HG03159 (cell line): ENCODE data around the gene NEDD9.

Experiments
- ATAC-seq: cut with Tn5 transposase; IDR thresholded peaks from one replicate; pipeline ENCODE4 v1.9.1; 2021; ENCODE audit warnings: mild to moderate bottlenecking, moderate library complexity; ENCODE audit not compliant: unreplicated experiment

The NEDD9 gene

GRCh38 chr6:11151488-11151887 is 81.0 kb downstream of the NEDD9 start:
- no peak for ATAC-seq

DNA sequence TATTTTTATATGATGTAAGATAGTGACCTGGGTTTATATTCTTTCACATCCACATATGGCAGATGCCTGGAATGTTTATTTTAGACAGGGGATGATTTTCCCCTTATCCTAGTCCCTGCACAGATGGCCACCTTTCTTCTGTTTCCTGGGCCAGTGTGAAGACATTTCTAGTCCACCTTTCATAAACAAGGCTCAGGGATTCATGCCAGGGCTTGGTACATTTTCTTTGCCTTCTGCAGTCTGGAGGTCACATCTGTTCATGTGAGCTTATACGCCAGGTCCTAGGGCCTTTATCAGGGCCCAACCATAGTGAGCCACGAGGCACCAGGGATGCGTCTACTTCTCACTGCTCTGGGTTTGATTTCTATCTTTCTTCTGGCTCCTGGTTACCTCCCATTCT is 82.9 kb downstream of the NEDD9 start:
- ATAC-seq, result no peak

GRCh38 chr6:11146117-11146826 is 86.2 kb downstream of the NEDD9 start:
- ATAC-seq, result no peak

GRCh38 chr6:11144393-11144851 is 88.0 kb downstream of the NEDD9 start:
- peak; percentile 87 for ATAC-seq

DNA sequence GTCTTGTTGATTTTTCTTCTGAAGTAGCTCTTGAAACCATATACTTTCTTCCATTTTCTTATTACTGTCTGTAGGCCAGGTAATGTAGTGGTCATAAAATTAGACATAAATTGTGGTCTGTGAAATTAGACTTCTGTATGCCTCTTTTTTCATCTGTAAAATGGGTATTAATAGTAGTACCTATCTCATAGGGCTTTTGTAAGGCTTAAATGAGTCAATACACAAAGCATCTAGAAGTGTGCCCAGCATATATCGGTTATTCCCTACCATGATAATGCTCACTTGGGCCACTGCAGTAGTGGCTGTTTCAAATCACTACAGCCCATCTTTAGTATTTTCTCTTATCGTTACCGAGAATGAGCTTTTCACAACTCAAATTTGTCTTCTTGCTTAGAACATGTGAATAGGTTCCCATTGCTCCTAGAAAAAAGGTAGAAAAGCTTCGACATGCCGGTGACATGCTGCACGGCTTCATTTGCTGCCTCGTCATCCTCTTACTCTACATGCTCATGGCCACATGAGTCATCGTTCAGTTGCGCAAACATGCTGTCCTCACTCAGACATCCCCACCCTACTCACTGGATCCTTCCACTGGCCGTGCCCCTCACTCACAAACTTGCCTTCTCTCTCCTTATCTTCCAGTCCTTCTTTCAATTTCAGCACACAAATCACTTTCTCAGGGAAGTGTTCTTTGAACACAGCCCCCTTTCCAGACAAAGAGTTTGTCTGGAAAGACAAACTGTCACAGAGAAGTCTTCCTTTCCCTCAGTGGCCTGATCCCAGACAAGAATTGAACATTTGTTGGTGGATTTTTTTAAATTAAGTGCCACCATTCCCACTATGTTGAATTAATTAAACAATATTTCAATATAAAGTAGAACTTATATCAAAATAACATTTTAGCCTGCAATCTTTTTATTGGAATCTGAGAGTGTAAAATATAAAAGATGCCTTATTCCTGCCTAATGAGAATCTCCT is 88.8 kb downstream of the NEDD9 start:
- ATAC-seq, result no peak

DNA sequence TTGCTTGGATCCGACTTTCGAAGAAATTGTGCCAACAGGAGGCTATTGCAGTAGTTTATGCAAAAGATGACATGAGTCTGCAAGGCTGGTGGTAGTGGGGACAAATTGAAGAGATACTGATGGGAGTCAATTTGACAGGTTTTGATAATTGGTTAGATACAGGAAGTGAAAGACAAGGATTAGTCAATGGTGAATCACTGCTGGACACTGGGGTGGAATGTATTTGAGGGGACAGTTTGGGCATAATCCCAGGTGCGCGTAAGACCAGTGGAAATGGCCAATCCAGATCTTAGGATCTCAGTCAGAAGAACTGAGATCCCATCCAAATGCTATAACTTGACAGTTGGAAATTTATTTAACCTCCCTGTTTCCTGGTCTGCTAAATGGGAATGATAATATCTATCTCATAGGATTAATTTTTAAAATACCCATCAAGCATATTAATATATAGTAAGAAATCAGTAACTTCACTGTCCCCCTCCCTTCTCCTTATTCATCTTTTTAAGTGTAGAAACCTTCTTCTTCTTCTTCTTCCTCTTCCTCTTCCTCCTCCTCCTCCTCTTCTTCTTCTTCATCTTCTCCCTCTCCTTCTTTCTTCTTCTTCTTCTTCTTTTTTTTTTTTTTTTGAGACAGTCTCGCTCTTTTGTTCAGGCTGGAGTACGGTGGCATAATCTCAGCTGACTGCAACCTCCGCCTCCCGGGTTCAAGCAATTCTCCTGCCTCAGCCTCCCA is 90.0 kb downstream of the NEDD9 start:
- ATAC-seq, result no peak

DNA sequence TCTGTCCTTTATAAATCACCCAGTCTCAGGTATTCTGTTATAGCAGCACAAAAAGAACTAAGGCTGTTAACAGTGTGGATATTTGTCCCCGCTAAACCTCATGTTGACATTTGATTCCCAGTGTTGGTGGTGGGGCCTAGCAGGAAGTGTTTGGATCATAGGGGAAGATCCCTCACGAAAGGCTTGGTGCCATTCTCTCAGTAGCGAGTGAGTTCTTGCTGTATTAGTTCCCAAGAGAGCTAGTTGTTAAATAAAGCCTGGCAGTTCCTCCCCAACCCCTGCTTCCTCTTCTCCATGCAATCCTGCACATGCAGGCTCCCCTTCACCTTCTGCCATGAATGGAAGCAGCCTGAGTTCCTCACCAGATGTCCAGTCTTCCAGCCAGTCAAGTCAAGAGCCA is 91.2 kb downstream of the NEDD9 start:
- no peak for ATAC-seq

DNA sequence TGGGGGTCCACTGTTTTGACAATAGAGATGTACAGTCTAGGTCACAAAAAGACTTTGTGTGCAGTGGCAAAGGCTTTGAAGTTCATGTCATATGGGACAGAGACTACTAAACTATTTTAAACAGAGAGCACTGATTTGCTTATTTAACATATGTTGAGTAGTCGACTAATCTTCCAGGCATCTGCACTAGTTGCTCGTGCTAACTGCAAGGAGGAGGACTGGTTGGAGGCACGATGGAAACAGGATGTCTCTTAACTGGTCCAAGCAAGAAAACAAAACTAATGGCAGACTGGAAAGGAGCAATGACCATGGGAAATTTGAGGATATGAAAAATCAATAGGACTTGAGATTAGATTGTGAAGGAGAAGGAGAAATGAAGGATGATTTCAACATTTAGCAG is 92.4 kb downstream of the NEDD9 start:
- ATAC-seq, result no peak

GRCh38 chr6:11139051-11139960 is 93.2 kb downstream of the NEDD9 start:
- peak; percentile 62 for ATAC-seq

DNA sequence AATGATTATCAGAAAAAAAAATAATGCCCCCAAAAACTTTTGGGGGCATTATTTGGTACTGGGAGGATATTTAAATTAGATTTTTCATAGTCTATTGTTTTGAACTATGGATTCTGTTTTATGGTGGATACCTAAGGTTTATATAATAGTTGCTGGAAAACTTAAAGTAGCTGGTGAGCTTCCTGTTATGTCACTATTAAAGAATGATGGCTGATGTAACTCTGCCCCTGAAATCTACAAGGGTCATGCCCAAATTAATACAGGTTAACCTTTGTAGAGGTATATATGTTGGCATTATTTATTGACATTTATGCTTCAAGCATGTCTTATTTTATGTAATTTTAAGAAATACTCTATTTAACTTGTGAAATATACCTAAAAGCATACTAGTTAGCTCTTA is 95.7 kb downstream of the NEDD9 start:
- ATAC-seq, result no peak
